K562 (cell line): Measurements from ENCODE around the gene RAI1. TPM values are rescaled to one million over a fixed set of nuclear protein-coding genes. Genes with fewer than 3 reads are reported as not detected.

Source experiments
- BHLHE40 ChIP-seq: IDR thresholded peaks from 2 replicates; pipeline ENCODE4 v1.6.1; 2011; ENCODE audit warnings: low read length, improper control_type of control experiment
- CBFA2T3 ChIP-seq: fragments of 450-650 bp; IDR thresholded peaks from 2 replicates; pipeline ENCODE4 v1.6.1; 2017
- EP300 ChIP-seq: IDR thresholded peaks from 2 replicates; pipeline ENCODE4 v1.6.1; 2012; ENCODE audit warnings: low read length, improper control_type of control experiment
- FOSL1 ChIP-seq: fragments of 200-800 bp; sonication (Bioruptor generic); conservative IDR thresholded peaks from 2 replicates; pipeline ENCODE4 v1.6.1; 2016; ENCODE audit warnings: missing genetic modification characterization, missing compliant biosample characterization
- polyA plus RNA-seq, 8 experiments: library from polyadenylated mRNA; depleted of rRNA in 4 of 8; stranded (reverse) in 5 of 8; unstranded in 3 of 8; fragments of >200 nt; fragmentation: Nextera tagmentation in 2 of 8; fragmentation: Illumina TruSeq in 1 of 8; extraction: Ambion mirVana in 2 of 8; extraction: Trizol in 1 of 8; gene quantifications; 2 replicates each; pipeline versions ENCODE4 v1.2.1 to v1.2.3, GENCODE V29; 2011 to 2014; ENCODE audit warnings: inconsistent platforms in 1 of 8, missing spikeins in 1 of 8
- total RNA-seq, 7 experiments: library from RNA; depleted of rRNA in 6 of 7; stranded (reverse); fragments of >200 nt in 6 of 7; fragmentation: Illumina TruSeq in 2 of 7; extraction: Trizol in 2 of 7; gene quantifications; 2 replicates each; pipeline versions ENCODE4 v1.2.1 to v1.2.3, GENCODE V29; 2011 to 2021; ENCODE audit warnings: low replicate concordance in 1 of 7
- TF ChIP-seq, protein P1 (sequence below): fragments of 450-650 bp; IDR thresholded peaks from 2 replicates; pipeline ENCODE4 v1.6.1; 2016; ENCODE audit warnings: mild to moderate bottlenecking, moderate library complexity
- TF ChIP-seq, protein P2 (sequence below), 3 experiments: fragments of 200-800 bp in 1 of 3; fragments of 250-450 bp in 1 of 3; fragments of 450-650 bp in 1 of 3; sonication (Bioruptor Pico) in 1 of 3; sonication (Bioruptor generic) in 1 of 3; formaldehyde crosslinking in 1 of 3; IDR thresholded peaks; 2 replicates each; pipeline versions ENCODE4 v1.6.1 to v1.8.0; 2016 to 2022; ENCODE audit warnings: mild to moderate bottlenecking in 2 of 3, missing genetic modification characterization in 2 of 3, missing compliant biosample characterization in 1 of 3, moderate library complexity in 1 of 3
- TF ChIP-seq, protein P3 (sequence below): sonication (generic); formaldehyde crosslinking; IDR thresholded peaks from 2 replicates; pipeline ENCODE4 v1.4.0; 2020; ENCODE audit warnings: mild to moderate bottlenecking, missing genetic modification reagents

Gene RAI1
- total and polyA plus RNA-seq, 9 of the 15 experiments (the other 6 are each of a cell fraction or from before 2014, with no cell fraction given): 0.68 to 19.9 (median 5.5) TPM

GRCh38 chr17:17804007-17804406 lies 122.7 kb downstream of the RAI1 start (continued):
- TF ChIP-seq, protein P1, sequence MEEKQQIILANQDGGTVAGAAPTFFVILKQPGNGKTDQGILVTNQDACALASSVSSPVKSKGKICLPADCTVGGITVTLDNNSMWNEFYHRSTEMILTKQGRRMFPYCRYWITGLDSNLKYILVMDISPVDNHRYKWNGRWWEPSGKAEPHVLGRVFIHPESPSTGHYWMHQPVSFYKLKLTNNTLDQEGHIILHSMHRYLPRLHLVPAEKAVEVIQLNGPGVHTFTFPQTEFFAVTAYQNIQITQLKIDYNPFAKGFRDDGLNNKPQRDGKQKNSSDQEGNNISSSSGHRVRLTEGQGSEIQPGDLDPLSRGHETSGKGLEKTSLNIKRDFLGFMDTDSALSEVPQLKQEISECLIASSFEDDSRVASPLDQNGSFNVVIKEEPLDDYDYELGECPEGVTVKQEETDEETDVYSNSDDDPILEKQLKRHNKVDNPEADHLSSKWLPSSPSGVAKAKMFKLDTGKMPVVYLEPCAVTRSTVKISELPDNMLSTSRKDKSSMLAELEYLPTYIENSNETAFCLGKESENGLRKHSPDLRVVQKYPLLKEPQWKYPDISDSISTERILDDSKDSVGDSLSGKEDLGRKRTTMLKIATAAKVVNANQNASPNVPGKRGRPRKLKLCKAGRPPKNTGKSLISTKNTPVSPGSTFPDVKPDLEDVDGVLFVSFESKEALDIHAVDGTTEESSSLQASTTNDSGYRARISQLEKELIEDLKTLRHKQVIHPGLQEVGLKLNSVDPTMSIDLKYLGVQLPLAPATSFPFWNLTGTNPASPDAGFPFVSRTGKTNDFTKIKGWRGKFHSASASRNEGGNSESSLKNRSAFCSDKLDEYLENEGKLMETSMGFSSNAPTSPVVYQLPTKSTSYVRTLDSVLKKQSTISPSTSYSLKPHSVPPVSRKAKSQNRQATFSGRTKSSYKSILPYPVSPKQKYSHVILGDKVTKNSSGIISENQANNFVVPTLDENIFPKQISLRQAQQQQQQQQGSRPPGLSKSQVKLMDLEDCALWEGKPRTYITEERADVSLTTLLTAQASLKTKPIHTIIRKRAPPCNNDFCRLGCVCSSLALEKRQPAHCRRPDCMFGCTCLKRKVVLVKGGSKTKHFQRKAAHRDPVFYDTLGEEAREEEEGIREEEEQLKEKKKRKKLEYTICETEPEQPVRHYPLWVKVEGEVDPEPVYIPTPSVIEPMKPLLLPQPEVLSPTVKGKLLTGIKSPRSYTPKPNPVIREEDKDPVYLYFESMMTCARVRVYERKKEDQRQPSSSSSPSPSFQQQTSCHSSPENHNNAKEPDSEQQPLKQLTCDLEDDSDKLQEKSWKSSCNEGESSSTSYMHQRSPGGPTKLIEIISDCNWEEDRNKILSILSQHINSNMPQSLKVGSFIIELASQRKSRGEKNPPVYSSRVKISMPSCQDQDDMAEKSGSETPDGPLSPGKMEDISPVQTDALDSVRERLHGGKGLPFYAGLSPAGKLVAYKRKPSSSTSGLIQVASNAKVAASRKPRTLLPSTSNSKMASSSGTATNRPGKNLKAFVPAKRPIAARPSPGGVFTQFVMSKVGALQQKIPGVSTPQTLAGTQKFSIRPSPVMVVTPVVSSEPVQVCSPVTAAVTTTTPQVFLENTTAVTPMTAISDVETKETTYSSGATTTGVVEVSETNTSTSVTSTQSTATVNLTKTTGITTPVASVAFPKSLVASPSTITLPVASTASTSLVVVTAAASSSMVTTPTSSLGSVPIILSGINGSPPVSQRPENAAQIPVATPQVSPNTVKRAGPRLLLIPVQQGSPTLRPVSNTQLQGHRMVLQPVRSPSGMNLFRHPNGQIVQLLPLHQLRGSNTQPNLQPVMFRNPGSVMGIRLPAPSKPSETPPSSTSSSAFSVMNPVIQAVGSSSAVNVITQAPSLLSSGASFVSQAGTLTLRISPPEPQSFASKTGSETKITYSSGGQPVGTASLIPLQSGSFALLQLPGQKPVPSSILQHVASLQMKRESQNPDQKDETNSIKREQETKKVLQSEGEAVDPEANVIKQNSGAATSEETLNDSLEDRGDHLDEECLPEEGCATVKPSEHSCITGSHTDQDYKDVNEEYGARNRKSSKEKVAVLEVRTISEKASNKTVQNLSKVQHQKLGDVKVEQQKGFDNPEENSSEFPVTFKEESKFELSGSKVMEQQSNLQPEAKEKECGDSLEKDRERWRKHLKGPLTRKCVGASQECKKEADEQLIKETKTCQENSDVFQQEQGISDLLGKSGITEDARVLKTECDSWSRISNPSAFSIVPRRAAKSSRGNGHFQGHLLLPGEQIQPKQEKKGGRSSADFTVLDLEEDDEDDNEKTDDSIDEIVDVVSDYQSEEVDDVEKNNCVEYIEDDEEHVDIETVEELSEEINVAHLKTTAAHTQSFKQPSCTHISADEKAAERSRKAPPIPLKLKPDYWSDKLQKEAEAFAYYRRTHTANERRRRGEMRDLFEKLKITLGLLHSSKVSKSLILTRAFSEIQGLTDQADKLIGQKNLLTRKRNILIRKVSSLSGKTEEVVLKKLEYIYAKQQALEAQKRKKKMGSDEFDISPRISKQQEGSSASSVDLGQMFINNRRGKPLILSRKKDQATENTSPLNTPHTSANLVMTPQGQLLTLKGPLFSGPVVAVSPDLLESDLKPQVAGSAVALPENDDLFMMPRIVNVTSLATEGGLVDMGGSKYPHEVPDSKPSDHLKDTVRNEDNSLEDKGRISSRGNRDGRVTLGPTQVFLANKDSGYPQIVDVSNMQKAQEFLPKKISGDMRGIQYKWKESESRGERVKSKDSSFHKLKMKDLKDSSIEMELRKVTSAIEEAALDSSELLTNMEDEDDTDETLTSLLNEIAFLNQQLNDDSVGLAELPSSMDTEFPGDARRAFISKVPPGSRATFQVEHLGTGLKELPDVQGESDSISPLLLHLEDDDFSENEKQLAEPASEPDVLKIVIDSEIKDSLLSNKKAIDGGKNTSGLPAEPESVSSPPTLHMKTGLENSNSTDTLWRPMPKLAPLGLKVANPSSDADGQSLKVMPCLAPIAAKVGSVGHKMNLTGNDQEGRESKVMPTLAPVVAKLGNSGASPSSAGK: no peak
- TF ChIP-seq CBFA2T3 (no peak), FOSL1 (tag) (no peak), EP300 (no peak), BHLHE40 (no peak)
- TF ChIP-seq, protein P2, sequence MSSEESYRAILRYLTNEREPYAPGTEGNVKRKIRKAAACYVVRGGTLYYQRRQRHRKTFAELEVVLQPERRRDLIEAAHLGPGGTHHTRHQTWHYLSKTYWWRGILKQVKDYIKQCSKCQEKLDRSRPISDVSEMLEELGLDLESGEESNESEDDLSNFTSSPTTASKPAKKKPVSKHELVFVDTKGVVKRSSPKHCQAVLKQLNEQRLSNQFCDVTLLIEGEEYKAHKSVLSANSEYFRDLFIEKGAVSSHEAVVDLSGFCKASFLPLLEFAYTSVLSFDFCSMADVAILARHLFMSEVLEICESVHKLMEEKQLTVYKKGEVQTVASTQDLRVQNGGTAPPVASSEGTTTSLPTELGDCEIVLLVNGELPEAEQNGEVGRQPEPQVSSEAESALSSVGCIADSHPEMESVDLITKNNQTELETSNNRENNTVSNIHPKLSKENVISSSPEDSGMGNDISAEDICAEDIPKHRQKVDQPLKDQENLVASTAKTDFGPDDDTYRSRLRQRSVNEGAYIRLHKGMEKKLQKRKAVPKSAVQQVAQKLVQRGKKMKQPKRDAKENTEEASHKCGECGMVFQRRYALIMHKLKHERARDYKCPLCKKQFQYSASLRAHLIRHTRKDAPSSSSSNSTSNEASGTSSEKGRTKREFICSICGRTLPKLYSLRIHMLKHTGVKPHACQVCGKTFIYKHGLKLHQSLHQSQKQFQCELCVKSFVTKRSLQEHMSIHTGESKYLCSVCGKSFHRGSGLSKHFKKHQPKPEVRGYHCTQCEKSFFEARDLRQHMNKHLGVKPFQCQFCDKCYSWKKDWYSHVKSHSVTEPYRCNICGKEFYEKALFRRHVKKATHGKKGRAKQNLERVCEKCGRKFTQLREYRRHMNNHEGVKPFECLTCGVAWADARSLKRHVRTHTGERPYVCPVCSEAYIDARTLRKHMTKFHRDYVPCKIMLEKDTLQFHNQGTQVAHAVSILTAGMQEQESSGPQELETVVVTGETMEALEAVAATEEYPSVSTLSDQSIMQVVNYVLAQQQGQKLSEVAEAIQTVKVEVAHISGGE (CRISPR knock-in tag; IDR thresholded peaks at IDR 0.05): no peak
- TF ChIP-seq, protein P3, sequence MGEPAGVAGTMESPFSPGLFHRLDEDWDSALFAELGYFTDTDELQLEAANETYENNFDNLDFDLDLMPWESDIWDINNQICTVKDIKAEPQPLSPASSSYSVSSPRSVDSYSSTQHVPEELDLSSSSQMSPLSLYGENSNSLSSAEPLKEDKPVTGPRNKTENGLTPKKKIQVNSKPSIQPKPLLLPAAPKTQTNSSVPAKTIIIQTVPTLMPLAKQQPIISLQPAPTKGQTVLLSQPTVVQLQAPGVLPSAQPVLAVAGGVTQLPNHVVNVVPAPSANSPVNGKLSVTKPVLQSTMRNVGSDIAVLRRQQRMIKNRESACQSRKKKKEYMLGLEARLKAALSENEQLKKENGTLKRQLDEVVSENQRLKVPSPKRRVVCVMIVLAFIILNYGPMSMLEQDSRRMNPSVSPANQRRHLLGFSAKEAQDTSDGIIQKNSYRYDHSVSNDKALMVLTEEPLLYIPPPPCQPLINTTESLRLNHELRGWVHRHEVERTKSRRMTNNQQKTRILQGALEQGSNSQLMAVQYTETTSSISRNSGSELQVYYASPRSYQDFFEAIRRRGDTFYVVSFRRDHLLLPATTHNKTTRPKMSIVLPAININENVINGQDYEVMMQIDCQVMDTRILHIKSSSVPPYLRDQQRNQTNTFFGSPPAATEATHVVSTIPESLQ: no peak
